ENCODE data around the gene ROBO1. TPM values are rescaled to one million over a fixed set of nuclear protein-coding genes. Genes with fewer than 3 reads are reported as not detected.
"Not testable (repeated sequence)": the region's sequence is repeated elsewhere in the genome, so short reads cannot be mapped to it uniquely, and the experiment has no call there.

The ROBO1 gene
- total RNA-seq, 1 donor from 2014 or later = 0.16 TPM

DNA sequence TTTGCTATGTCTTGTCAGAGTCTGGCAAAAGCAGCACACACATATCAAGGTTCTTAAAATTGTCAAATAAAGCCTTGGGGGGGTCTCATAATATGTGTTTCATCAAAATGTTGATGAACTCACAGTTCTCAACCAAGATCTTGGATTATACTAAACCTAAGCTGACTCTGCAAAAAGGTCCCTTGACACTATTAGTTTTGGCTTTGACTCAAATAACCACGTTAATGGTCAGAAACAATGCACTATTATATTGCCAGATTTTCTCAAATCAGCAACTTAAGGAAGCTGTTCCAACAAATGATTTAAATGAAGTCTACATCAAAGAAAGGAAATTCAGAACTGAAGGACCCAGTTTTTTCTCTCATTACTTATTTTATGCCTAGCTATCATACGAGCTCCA, 1063.9 kb downstream of the ROBO1 start:
- H3K9me3 Mint-ChIP-seq = no peaks in the 10 kb centered on the region
- no peak for DNase-seq (ENCODE audit: low spot score)
- no peak overlapping the region for H3K27ac Mint-ChIP-seq
- H3K27me3 Mint-ChIP-seq (ENCODE audit: insufficient read depth) = no peaks in the 10 kb centered on the region
- no peaks in the 10 kb centered on the region for H3K36me3 Mint-ChIP-seq (ENCODE audit: low read depth)
- no peaks in the 10 kb centered on the region for H3K4me1 Mint-ChIP-seq (ENCODE audit: low read depth)
- intact Hi-C loops (cut with micrococcal nuclease) = no loop called here
- no peak overlapping the region for H3K4me3 Mint-ChIP-seq

DNA sequence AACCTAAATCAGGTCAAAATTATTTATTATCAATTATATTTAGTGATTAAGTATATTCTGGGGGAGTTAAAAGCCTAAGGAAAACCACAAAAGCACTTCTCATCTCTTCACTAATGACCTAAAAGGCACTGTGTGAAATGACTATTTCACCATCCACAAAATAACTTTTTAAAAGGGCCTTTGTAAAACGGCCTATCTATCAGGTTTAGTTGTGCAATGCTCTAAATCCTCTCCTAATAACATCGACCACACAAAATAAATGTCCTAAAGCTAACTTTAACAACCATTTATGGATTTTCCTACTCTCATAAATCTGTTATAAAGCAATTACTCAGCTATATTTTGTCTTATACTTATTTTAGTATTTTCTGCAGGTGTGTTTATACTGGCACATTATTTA, 1066.3 kb downstream of the ROBO1 start:
- H3K27ac Mint-ChIP-seq = no peak overlapping the region
- no peaks in the 10 kb centered on the region for H3K27me3 Mint-ChIP-seq (ENCODE audit: insufficient read depth)
- H3K4me3 Mint-ChIP-seq = no peak overlapping the region
- DNase-seq (ENCODE audit: low spot score) = no peak
- no peaks in the 10 kb centered on the region for H3K9me3 Mint-ChIP-seq
- no peaks in the 10 kb centered on the region for H3K36me3 Mint-ChIP-seq (ENCODE audit: low read depth)
- intact Hi-C loops (cut with micrococcal nuclease) = no loop called here
- H3K4me1 Mint-ChIP-seq (ENCODE audit: low read depth) = no peaks in the 10 kb centered on the region

- Mint-ChIP-seq H3K4me3 (no peak overlapping the region), H3K27me3 (ENCODE audit: insufficient read depth) (no peaks in the 10 kb centered on the region), H3K9me3 (no peaks in the 10 kb centered on the region), H3K27ac (no peak overlapping the region), H3K36me3 (ENCODE audit: low read depth) (no peaks in the 10 kb centered on the region), H3K4me1 (ENCODE audit: low read depth) (no peaks in the 10 kb centered on the region)
- no peak for DNase-seq (ENCODE audit: low spot score)
- intact Hi-C loops (cut with micrococcal nuclease) = no loop called here
Observed at GRCh38 chr3:78698431-78698830, 1069.4 kb downstream of the ROBO1 start.

DNA sequence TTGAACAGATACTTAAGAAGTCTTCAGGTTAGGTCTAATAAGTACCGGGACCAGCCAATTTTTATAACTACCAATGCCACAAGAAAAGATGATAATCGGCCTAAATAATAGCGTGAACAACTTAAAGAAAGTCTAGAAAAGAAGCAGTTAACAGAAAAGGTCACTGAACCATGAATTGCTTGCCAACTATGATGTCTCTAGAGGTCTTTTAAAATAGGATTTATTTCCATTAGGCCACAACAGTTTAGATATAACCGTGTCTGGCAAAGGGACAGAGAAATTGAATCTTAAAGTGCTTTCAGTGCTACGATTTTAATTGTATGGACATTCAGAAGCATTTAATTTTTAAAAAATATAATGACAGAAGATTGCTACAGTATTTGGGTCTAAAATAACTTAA, 1070.4 kb downstream of the ROBO1 start:
- Mint-ChIP-seq H3K27me3 (ENCODE audit: insufficient read depth) (no peaks in the 10 kb centered on the region), H3K9me3 (no peaks in the 10 kb centered on the region), H3K4me1 (ENCODE audit: low read depth) (no peaks in the 10 kb centered on the region), H3K4me3 (no peak overlapping the region), H3K27ac (no peak overlapping the region), H3K36me3 (ENCODE audit: low read depth) (no peaks in the 10 kb centered on the region)
- intact Hi-C loops (cut with micrococcal nuclease) = no loop called here
- no peak for DNase-seq (ENCODE audit: low spot score)

- no peaks in the 10 kb centered on the region for H3K9me3 Mint-ChIP-seq
- no peak overlapping the region for H3K27ac Mint-ChIP-seq
- H3K4me3 Mint-ChIP-seq = no peak overlapping the region
- no peaks in the 10 kb centered on the region for H3K4me1 Mint-ChIP-seq (ENCODE audit: low read depth)
- intact Hi-C loops (cut with micrococcal nuclease) = no loop called here
- H3K36me3 Mint-ChIP-seq (ENCODE audit: low read depth) = no peaks in the 10 kb centered on the region
- no peaks in the 10 kb centered on the region for H3K27me3 Mint-ChIP-seq (ENCODE audit: insufficient read depth)
- no peak for DNase-seq (ENCODE audit: low spot score)
Observed at GRCh38 chr3:78690766-78691165, 1077.0 kb downstream of the ROBO1 start.

DNA sequence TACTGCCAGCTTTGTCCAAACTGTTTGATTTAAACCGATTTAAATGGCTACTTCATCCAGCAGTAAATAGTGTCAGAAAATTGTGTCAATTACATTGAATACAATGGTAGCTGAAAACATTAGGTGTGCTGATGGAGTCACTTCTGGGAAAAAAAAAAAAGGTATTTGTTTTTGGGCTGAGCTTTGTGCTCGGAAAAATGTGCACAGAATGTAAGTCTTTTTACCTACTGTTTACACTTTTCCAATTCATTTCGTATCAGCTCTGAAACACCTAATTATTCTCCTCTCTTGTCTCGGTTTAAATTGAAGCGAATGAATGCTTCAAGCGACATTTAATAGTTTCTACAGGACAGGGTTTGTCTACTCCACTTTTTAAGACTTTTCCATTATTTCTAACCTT, 1078.4 kb downstream of the ROBO1 start:
- Mint-ChIP-seq H3K4me3 (no peak overlapping the region), H3K27ac (no peak overlapping the region), H3K9me3 (no peaks in the 10 kb centered on the region), H3K27me3 (ENCODE audit: insufficient read depth) (no peaks in the 10 kb centered on the region), H3K36me3 (ENCODE audit: low read depth) (no peaks in the 10 kb centered on the region), H3K4me1 (ENCODE audit: low read depth) (no peaks in the 10 kb centered on the region)
- no peak for DNase-seq (ENCODE audit: low spot score)
- intact Hi-C loops (cut with micrococcal nuclease) = no loop called here

DNA sequence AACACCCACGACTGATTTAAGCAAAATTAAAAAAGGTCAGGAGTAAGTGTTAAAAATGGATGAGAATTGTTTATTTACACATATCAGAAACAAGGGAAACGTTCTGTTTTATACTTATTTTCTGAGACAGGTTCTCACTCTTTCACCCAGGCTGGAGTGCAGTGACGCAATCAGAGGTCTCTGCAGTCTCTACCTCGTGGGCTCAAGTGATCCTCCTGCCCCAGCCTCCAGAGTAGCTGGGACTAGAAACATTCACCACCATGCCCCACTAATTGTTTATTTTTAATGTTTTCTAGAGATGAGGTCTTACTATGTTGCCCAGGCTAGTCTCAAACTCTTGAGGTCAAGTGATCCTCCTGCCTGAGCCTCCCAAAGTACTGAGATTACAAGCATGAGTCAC, 1080.3 kb downstream of the ROBO1 start:
- H3K36me3 Mint-ChIP-seq (ENCODE audit: low read depth) = no peaks in the 10 kb centered on the region
- no peaks in the 10 kb centered on the region for H3K27me3 Mint-ChIP-seq (ENCODE audit: insufficient read depth)
- H3K27ac Mint-ChIP-seq = no peak overlapping the region
- no peak overlapping the region for H3K4me3 Mint-ChIP-seq
- DNase-seq (ENCODE audit: low spot score) = no peak
- intact Hi-C loops (cut with micrococcal nuclease) = no loop called here
- H3K4me1 Mint-ChIP-seq (ENCODE audit: low read depth) = no peaks in the 10 kb centered on the region
- no peaks in the 10 kb centered on the region for H3K9me3 Mint-ChIP-seq

DNA sequence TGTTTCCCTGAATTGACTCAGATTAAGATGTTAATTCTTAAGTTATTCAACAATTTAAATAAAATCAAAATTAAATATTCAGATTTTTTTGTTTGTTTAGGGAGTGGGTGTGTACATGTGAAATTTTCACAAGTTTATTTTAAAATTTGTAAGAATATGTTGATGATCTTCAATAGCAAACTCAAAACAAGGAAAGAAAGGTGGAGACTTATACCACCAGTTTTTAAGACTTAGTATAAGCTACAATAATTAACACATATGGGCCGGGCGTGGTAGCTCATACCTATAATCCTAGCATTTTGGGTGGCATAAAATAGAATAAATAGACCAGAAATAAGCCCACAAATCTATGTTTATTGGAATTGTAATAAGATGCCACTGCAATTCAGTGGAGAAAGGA, 1084.5 kb downstream of the ROBO1 start:
- intact Hi-C loops (cut with micrococcal nuclease) = no loop called here
- no peak overlapping the region for H3K4me3 Mint-ChIP-seq
- no peaks in the 10 kb centered on the region for H3K4me1 Mint-ChIP-seq (ENCODE audit: low read depth)
- DNase-seq (ENCODE audit: low spot score) = no peak
- H3K27me3 Mint-ChIP-seq (ENCODE audit: insufficient read depth) = no peaks in the 10 kb centered on the region
- H3K9me3 Mint-ChIP-seq = no peaks in the 10 kb centered on the region
- H3K36me3 Mint-ChIP-seq (ENCODE audit: low read depth) = no peaks in the 10 kb centered on the region
- H3K27ac Mint-ChIP-seq = no peak overlapping the region

DNA sequence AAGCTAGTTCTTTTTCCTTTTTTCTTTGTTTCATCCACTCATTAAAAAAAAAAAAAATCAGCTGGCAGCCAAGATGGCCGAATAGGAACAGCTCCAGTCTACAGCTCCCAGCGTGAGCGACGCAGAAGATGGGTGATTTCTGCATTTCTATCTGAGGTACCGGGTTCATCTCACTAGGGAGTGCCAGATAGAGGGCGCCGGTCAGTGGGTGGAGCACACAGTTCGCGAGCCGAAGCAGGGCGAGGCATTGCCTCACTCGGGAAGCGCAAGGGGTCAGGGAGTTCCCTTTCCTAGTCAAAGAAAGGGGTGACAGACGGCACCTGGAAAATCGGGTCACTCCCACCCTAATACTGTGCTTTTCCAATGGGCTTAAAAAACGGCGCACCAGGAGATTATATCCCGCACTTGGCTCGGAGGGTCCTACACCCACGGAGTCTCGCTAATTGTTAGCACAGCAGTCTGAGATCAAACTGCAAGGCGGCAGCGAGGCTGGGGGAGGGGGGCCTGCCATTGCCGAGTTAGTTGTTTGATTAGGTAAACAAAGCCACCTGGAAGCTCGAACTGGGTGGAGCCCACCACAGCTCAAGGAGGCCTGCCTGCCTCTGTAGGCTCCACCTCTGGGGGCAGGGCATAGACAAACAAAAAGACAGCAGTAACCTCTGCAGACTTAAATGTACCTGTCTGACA, 1092.5 kb downstream of the ROBO1 start:
- H3K9me3 Mint-ChIP-seq; intact Hi-C loops (cut with micrococcal nuclease); DNase-seq (ENCODE audit: low spot score); H3K36me3 Mint-ChIP-seq (ENCODE audit: low read depth); H3K27me3 Mint-ChIP-seq (ENCODE audit: insufficient read depth); H3K27ac Mint-ChIP-seq; H3K4me1 Mint-ChIP-seq (ENCODE audit: low read depth); H3K4me3 Mint-ChIP-seq: not testable (repeated sequence)

- Mint-ChIP-seq H3K9me3 (no peaks in the 10 kb centered on the region), H3K27ac (no peak overlapping the region), H3K36me3 (ENCODE audit: low read depth) (no peaks in the 10 kb centered on the region), H3K4me3 (no peak overlapping the region), H3K4me1 (ENCODE audit: low read depth) (no peaks in the 10 kb centered on the region), H3K27me3 (ENCODE audit: insufficient read depth) (no peaks in the 10 kb centered on the region)
- no peak for DNase-seq (ENCODE audit: low spot score)
- intact Hi-C loops (cut with micrococcal nuclease) = no loop called here
Observed at GRCh38 chr3:78670746-78671145, 1097.1 kb downstream of the ROBO1 start.

GRCh38 chr3:78670094-78670493, 1097.7 kb downstream of the ROBO1 start:
- Mint-ChIP-seq H3K4me1 (ENCODE audit: low read depth) (no peaks in the 10 kb centered on the region), H3K36me3 (ENCODE audit: low read depth) (no peaks in the 10 kb centered on the region), H3K4me3 (no peak overlapping the region), H3K27me3 (ENCODE audit: insufficient read depth) (no peaks in the 10 kb centered on the region), H3K9me3 (no peaks in the 10 kb centered on the region), H3K27ac (no peak overlapping the region)
- no peak for DNase-seq (ENCODE audit: low spot score)
- intact Hi-C loops (cut with micrococcal nuclease) = no loop called here

- Mint-ChIP-seq H3K27me3 (ENCODE audit: insufficient read depth) (no peaks in the 10 kb centered on the region), H3K36me3 (ENCODE audit: low read depth) (no peaks in the 10 kb centered on the region), H3K27ac (no peak overlapping the region), H3K4me3 (no peak overlapping the region), H3K4me1 (ENCODE audit: low read depth) (no peaks in the 10 kb centered on the region), H3K9me3 (no peaks in the 10 kb centered on the region)
- intact Hi-C loops (cut with micrococcal nuclease) = no loop called here
- DNase-seq (ENCODE audit: low spot score) = no peak
Observed at GRCh38 chr3:78668302-78668701, 1099.5 kb downstream of the ROBO1 start.

DNA sequence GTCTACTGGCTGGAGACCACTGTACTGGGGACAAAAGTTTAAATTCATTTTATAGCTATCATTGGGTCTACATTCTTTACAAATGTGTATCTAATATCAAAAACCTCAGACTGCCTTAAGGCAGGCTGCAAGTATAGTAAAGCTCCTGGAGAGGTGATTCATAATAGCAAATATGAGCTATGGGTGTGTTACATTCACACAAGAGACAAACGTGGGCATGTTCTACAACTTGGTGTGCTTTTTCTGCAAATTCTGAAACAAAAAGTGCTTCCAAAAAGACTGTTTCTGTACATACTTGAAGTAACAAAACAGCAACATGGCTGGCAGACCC, 1101.4 kb downstream of the ROBO1 start:
- Mint-ChIP-seq H3K4me1 (ENCODE audit: low read depth) (no peaks in the 10 kb centered on the region), H3K27ac (no peak overlapping the region), H3K36me3 (ENCODE audit: low read depth) (no peaks in the 10 kb centered on the region), H3K4me3 (no peak overlapping the region), H3K9me3 (no peaks in the 10 kb centered on the region), H3K27me3 (ENCODE audit: insufficient read depth) (no peaks in the 10 kb centered on the region)
- DNase-seq (ENCODE audit: low spot score) = no peak
- intact Hi-C loops (cut with micrococcal nuclease) = no loop called here

- Mint-ChIP-seq H3K27me3 (ENCODE audit: insufficient read depth) (no peaks in the 10 kb centered on the region), H3K27ac (no peak overlapping the region), H3K9me3 (no peaks in the 10 kb centered on the region), H3K4me1 (ENCODE audit: low read depth) (no peaks in the 10 kb centered on the region), H3K4me3 (no peak overlapping the region), H3K36me3 (ENCODE audit: low read depth) (no peaks in the 10 kb centered on the region)
- no peak for DNase-seq (ENCODE audit: low spot score)
- intact Hi-C loops (cut with micrococcal nuclease) = no loop called here
Observed at GRCh38 chr3:78665776-78666469, 1101.9 kb downstream of the ROBO1 start.
